Ovary (tissue), 9 donors: ENCODE data around the gene PIBF1. TPM values are rescaled to one million over a fixed set of nuclear protein-coding genes. Genes with fewer than 3 reads are reported as not detected.

Experiments used
- DNase-seq, 5 donors: peaks; one replicate each; pipeline ENCODE4 v3.0.0-alpha.2; 2019 to 2020
- H3K27ac ChIP-seq, 2 donors: fragments of 200-600 bp; one replicate each; pipeline versions ENCODE4 v1.5.1 to v1.8.0; 2019 to 2022
- H3K27me3 ChIP-seq: fragments of 200-600 bp; one replicate; pipeline ENCODE4 v1.8.0; 2022
- H3K36me3 ChIP-seq: fragments of 200-600 bp; sonication (generic); one replicate; pipeline ENCODE4 v1.5.1; 2019
- H3K4me1 ChIP-seq: one replicate; pipeline ENCODE4 v1.8.1; 2013; ENCODE audit warnings: mild to moderate bottlenecking, moderate library complexity; ENCODE audit not compliant: insufficient read depth
- H3K4me3 ChIP-seq: fragments of 200-600 bp; sonication (generic); one replicate; pipeline ENCODE4 v1.5.1; 2017
- H3K9me3 ChIP-seq, 2 donors: fragments of 200-600 bp in 1 of 2; sonication (generic) in 1 of 2; one replicate each; pipeline versions ENCODE4 v1.5.1 to v1.8.1; 2013 to 2019; ENCODE audit warnings: mild to moderate bottlenecking in 1 of 2, moderate library complexity in 1 of 2
- CTCF ChIP-seq, 3 donors: fragments of 450-650 bp in 2 of 3; fragments of 200-600 bp in 1 of 3; IDR thresholded peaks; one replicate each; pipeline versions ENCODE4 v1.5.1 to v1.8.0; 2016 to 2022; ENCODE audit warnings: antibody characterized with exemption in 3 of 3, mild to moderate bottlenecking in 1 of 3
- EP300 ChIP-seq: sonication (generic); formaldehyde crosslinking; IDR thresholded peaks from one replicate; pipeline ENCODE4 v1.6.1; 2017; ENCODE audit warnings: antibody characterized with exemption
- POLR2A ChIP-seq: fragments of 450-650 bp; IDR thresholded peaks from one replicate; pipeline ENCODE4 v1.6.1; 2017; ENCODE audit warnings: antibody characterized with exemption, mild to moderate bottlenecking, moderate library complexity
- WGBS, 3 donors: extraction: QIAGEN DNeasy Blood & Tissue Kit in 1 of 3; methylation state at CpG; one replicate each; pipeline versions ENCODE4 v1.1.5 to v1.1.7; 2013 to 2017; 5-methylcytosine and 5-hydroxymethylcytosine counted together
- intact Hi-C, 4 donors: fragments of 100-400 bp; cut with DNase I; formaldehyde crosslinking; loops; one replicate each; pipeline versions ENCODE4 v1.11.0 to v1.15.1; 2022 to 2023
- polyA plus RNA-seq, 2 donors: library from polyadenylated mRNA; stranded (reverse); fragments of 200-250 nt in 1 of 2; fragments of 350-450 nt in 1 of 2; fragmentation: Illumina TruSeq in 1 of 2; extraction: RNeasy Lipid Tissue Mini Kit (QIAGEN cat#74804) in 1 of 2; gene quantifications; one replicate each; pipeline ENCODE4 v1.2.3, GENCODE V29; 2013 to 2014
- total RNA-seq, 7 donors: library from RNA; depleted of rRNA in 2 of 7; stranded (reverse); fragments of >200 nt in 2 of 7; fragmentation: NEBNext Ultra II Directional in 3 of 7; extraction: Animal tissue kit (Norgen Biotek cat#: 25700) in 3 of 7; gene quantifications; one replicate each; pipeline versions ENCODE4 v1.1.0 to v1.2.4, GENCODE V29; 2016 to 2023
- donor health status: DM: no; HTN: no; CAD: no; lungs with moderate emphysema.
- donor health status: DM: no; HTN: no; CAD: no.
- donor health status: Bipolar disorder and iron deficiency.
- donor health status: DM: yes; HTN: yes; CAD: no.
- donor health status: DM: no; HTN: no; CAD: no.
- donor health status: DM: yes; HTN: yes; CAD: no.

PIBF1 gene
- total and polyA plus RNA-seq, 9 donors, result 9.8 to 45.7 (median 22.0) TPM

- WGBS, 3 donors, result 85 to 91% (median 85%) methylated on average over 1 of the region's 1 CpG
- no peak overlapping the region for H3K4me3 ChIP-seq
- H3K27ac ChIP-seq, result no peak overlapping the region
- no peak for DNase-seq
- no peaks in the 10 kb centered on the region for H3K4me1 ChIP-seq
- no peaks in the 10 kb centered on the region for H3K27me3 ChIP-seq
- intact Hi-C loops, result no loop called here
- H3K36me3 ChIP-seq, result no peaks in the 10 kb centered on the region
- no peaks in the 10 kb centered on the region for H3K9me3 ChIP-seq
- no peak for TF ChIP-seq CTCF (IDR thresholded peaks at IDR 0.05)
These were observed 67.6 kb downstream of the PIBF1 start for GRCh38 chr13:72849571-72849970.

GRCh38 chr13:72850959-72851677 is 69.2 kb downstream of the PIBF1 start:
- DNase-seq, result no peak
- H3K27me3 ChIP-seq, result no peaks in the 10 kb centered on the region
- no peaks in the 10 kb centered on the region for H3K36me3 ChIP-seq
- no peaks in the 10 kb centered on the region for H3K4me1 ChIP-seq
- H3K4me3 ChIP-seq, result no peak overlapping the region
- WGBS, 3 donors, result 90 to 91% (median 91%) methylated on average over 16 to 18 of the region's 18 CpGs
- intact Hi-C loops, result no loop called here
- TF ChIP-seq CTCF (IDR thresholded peaks at IDR 0.05) (no peak), POLR2A (no peak), EP300 (no peak)
- H3K27ac ChIP-seq, result no peak overlapping the region
- no peaks in the 10 kb centered on the region for H3K9me3 ChIP-seq

GRCh38 chr13:72851678-72852014 is 69.7 kb downstream of the PIBF1 start:
- no peak overlapping the region for H3K4me3 ChIP-seq
- intact Hi-C loops, result no loop called here
- TF ChIP-seq POLR2A (no peak), EP300 (no peak), CTCF (IDR thresholded peaks at IDR 0.05) (no peak)
- no peaks in the 10 kb centered on the region for H3K27me3 ChIP-seq
- no peaks in the 10 kb centered on the region for H3K9me3 ChIP-seq
- WGBS, 3 donors, result 91 to 97% (median 93%) methylated on average over 3 of the region's 3 CpGs
- H3K36me3 ChIP-seq, result no peaks in the 10 kb centered on the region
- DNase-seq, result no peak
- H3K4me1 ChIP-seq, result no peaks in the 10 kb centered on the region
- H3K27ac ChIP-seq, result no peak overlapping the region

GRCh38 chr13:72852207-72852606 is 70.3 kb downstream of the PIBF1 start:
- Histone ChIP-seq H3K4me1 (no peaks in the 10 kb centered on the region), H3K9me3 (no peaks in the 10 kb centered on the region), H3K36me3 (no peaks in the 10 kb centered on the region), H3K4me3 (no peak overlapping the region), H3K27me3 (no peaks in the 10 kb centered on the region), H3K27ac (no peak overlapping the region)
- intact Hi-C loops, result no loop called here
- no peak for DNase-seq
- TF ChIP-seq POLR2A (no peak), CTCF (IDR thresholded peaks at IDR 0.05) (no peak), EP300 (no peak)
- whole genome bisulfite sequencing, 3 donors, result 95 to 98% (median 96%) methylated on average over 10 to 12 of the region's 12 CpGs
